ENCODE data around the gene CHN1.

Gene CHN1

GRCh38 chr2:175009917-175010621 lies 4.9 kb upstream of the CHN1 start:
- no peak for DNase-seq

- no peak for DNase-seq
Measured at GRCh38 chr2:175008801-175009495, 3.8 kb upstream of the CHN1 start.

- DNase-seq: no peak
Measured at GRCh38 chr2:175008009-175008408, 2.8 kb upstream of the CHN1 start.

DNA sequence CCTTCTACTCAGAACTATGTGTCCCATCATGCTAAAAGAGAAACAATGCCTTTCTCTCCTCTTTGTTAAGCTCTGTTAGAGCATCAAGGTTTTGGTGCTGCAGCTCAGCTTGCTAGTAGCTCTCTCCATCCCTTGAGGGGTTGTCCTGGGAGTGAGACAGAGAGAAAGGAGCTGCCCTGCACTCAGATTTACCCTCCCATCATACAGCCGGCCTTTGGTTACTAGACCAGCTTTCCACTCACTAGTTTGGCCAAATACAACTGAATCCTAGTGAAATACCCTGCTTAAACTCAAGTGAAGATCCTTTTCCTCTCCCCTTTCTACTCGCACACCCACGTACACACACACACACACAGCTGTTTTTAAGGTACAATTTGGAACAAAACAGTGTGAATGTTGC lies 2.3 kb upstream of the CHN1 start:
- DNase-seq: no peak

DNA sequence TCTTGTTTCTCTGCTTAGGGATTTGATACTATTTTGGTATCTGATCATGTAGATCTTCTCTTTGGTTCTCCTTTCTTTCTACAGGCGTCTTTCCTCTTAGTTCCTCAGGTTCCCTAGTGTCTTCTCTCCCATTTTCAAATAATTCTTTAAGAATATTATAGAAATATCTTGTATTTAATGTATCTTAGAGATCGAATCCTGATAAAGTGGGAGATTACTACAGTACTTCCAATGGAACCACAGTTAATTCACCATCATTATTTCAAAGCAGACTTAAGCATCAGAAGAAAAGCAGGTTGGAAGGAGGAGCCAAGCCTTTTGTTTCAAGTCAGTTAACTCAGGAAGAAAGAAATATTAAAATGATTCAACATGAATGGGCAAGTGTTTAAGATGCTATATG lies 1.1 kb upstream of the CHN1 start:
- no peak for DNase-seq

DNA sequence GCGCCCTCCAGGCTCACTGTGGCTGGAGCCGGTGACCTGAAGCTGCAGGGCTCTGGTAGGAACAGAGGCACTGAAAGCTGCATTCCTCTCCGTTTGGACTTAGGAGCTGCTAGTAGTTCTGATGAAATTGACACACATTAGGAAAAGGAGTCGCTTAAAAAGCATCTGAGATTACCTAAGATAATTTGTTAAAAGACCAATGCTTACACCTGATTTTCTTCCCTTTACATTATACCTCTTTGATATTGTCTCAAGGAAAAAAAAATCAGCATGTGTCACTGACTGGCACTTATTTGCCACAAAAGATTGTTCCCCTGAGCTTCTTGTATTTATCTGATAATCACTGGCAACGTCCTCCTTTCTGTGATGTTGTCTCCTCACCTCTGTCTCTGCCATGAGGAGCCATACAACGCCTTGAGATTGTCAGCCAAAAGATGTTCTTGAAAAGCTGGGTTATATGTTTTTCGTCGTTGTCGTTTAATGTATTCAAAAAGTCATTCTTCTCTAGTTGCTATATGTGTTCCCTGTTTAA lies 618 bp upstream of the CHN1 start:
- no peak for DNase-seq

GRCh38 chr2:175004730-175004979 lies 526 bp downstream of the CHN1 start:
- no peak for DNase-seq

DNA sequence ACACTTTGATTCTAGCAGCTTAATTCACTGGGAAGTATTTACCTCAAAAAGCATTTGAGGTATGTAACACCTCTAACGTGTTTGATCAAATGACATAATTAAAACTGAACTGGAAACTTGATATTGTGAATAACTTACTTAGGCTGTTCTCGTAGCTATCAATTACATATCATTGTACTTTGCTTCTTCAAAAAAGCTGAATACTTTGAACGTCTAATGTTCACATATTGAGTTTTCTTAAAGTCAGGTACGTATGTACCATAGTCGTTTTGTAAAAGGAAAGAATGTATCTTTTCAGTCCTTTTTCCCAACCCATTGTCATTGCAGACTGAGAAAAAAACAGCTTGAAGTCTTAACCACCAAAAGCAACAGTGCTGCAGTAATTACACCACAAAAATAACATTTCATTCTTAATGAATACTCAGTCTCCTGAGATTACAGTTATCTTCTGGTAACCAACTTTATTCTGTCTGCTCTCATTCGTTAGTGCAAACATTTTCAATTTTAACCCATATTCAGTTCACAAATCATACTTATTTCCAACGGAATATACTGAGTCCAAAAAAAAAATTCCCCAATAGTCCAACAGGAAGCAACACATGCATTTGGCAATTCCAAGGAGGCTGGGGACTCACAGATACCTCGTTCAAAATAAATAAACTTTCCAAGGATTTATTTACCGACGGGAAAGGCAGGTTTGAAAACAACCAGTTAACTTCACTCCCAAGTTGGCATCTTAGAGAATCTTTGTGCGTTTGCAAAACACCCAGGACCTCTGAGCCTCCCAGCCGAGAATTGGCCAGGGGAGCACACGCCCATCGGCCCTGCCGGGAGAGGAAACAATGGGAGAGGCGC lies 1.1 kb downstream of the CHN1 start:
- no peak for DNase-seq

DNA sequence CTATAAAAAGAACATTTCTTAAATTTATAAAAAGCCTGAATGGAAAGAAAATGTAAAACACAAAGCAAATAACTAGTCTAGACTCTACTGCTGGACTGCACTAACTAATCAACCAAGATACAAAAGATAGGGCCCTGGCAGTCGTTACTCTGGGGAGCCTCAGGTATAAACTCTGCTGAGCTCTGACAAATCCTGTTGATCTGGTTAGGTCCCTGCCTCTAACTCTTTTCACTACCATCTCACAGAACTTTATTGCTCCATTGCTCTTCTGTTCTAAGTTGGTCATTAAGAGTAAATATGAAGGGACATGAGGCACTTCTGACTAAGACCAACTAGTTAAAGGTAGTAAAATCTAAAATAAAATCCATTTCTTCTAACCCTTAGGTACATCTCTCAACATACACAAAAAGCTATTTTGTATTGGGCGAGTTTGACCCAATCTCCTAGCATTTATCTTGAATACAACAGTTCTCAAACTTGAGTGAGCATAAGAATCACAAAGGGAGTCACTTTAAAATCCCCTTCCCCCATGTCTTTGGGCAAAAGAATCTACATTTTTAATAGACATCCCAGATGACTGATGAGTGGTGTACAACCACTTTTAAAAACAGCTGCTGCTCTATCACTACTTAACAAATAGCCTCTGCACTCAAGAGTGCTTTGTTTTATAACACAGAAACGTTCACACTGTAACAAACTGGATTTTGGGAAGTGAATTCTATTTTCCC lies 2.5 kb downstream of the CHN1 start:
- DNase-seq: no peak

DNA sequence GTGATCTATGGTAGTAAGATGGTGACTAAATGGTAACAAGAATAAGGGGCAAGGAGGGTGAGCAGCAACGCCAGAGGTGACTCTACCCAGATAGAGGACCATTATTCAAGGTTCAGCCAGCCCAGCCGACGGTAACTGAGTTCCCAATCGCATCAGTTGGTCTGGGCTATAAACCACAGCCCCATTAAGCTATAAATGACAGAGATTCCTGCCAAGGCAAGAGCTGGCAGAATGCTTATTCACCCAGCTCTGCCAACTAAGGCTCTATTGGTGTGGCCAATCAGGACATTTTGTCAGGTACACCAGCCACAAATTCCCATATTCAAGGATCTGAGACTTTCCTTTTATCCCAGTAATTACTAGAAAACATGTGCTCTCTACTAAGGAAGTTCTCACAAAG lies 3.6 kb downstream of the CHN1 start:
- no peak for DNase-seq

DNA sequence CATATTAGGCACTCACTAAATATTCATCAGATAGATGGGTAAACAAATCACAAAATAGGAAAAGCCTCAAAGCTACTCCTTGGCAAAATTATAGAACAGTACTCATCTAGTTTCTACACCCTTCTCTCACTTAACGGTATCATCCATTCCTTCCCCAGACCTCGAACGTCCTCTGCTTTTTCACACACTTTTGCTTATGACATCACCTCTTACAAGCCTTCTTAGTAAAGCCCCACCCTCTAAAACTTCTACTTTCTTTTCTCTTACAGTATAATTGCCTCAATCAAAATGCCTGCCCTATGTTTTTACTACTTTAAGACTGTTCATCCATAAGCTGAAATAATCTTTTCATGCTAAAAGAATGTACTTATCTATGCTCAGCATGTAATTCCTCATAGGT lies 8.1 kb downstream of the CHN1 start:
- no peak for DNase-seq

GRCh38 chr2:174996622-174997021 lies 8.6 kb downstream of the CHN1 start:
- DNase-seq: no peak

- no peak for DNase-seq
Measured at GRCh38 chr2:174994381-174994780, 10.8 kb downstream of the CHN1 start.

- DNase-seq: no peak
Measured at GRCh38 chr2:174992886-174993285, 12.3 kb downstream of the CHN1 start.

GRCh38 chr2:174985614-174986013 lies 19.6 kb downstream of the CHN1 start:
- no peak for DNase-seq

- no peak for DNase-seq
Measured at GRCh38 chr2:174984561-174984960, 20.6 kb downstream of the CHN1 start.

GRCh38 chr2:174981331-174981730 lies 23.9 kb downstream of the CHN1 start:
- DNase-seq: no peak

- DNase-seq: no peak
Measured at GRCh38 chr2:174979996-174980395, 25.2 kb downstream of the CHN1 start.

DNA sequence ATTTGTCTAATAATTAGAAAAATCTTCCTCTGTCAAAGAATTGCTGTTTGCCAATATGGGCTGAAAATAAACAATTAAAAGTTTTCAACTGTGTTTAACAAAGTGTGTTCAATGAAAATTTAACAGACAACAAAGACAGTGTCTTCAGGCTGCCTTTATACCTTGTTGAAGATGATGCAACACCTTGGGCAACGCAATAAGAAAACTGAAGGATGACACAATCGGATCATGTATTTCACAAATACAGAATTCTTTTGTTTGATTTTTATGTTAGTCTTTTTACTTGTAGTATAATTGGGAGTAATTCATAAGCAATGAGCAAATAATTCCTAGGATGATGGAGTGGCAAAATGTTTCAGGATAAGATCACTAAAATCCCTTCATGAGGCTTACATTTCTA lies 27.8 kb downstream of the CHN1 start:
- no peak for DNase-seq

DNA sequence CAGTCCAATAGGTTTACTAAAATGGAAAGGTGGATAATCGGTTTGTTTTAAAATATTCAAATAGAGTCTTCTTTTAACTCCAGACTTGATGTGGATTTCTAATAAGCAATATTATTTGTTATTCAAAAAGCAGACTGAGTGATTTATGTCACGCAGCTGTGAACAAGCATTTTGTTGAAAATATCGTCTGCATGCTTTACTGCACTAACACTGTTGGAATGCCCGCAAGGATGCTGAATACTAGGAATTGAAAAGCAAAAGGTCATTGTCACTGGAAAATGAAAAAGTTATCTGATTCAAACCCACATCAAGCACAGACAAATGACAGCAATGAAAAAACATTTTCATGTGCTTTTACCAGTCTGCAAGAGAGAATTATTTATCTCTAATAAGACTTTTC lies 31.1 kb downstream of the CHN1 start:
- no peak for DNase-seq

GRCh38 chr2:174972924-174973323 lies 32.3 kb downstream of the CHN1 start:
- DNase-seq: no peak

DNA sequence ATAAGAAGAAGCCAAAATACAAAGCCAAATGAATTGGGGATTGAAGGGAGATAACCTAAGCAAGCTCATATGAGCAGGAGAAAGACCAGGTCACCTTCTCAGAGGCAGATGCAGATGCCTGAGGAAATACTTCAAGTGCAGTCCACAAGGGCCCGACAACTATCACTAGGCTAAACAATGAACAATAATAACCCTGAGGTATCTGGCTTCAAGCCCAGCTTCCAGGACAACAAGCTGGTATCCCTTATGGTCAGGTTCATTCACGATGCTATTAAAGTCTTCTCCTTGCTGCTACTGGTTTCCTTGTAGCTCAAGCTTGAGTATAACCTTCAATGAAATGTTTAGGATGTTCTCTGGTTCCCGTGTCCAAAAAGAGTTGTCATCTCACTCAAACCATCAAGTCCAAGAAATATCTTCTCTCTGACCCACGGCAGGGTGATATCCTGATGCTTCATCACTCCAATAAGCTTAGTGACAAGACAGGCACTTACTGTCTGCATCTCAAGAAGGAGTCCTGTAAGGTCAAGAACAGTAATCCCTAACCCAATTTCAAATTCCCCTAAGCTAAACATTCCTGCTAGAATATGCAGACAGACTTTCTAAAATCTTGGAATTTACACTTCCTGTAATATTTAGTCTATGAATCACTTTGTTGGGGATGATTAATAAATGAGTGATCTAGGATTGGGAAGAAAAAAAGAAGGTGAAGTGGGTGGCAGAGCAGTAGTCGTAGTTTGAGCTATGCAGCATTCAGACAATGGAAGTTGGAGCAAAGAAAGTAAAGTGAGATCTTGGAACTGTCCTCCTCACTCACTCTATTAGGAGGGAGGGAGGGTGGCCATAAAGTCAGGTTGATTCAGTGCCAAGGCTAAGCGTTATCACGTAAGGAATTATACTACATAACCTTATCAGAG lies 33.1 kb downstream of the CHN1 start:
- DNase-seq: no peak

All from activated T-cell treated with anti-CD3 and anti-CD28 coated beads, Interleukin-2, amount 50 U/mL, for 1 hour (primary cell).